GM12891 (cell line): ENCODE results near the gene ITPKC.

ENCODE experiments used
- PAX5 ChIP-seq: IDR thresholded peaks from 2 replicates; pipeline ENCODE4 v1.6.1; 2011; ENCODE audit warnings: low read length, moderate library complexity, mild to moderate bottlenecking; ENCODE audit not compliant: insufficient read depth, severe bottlenecking
- POLR2A ChIP-seq: IDR thresholded peaks from 2 replicates; pipeline ENCODE4 v1.6.1; 2011; ENCODE audit warnings: low read depth, low read length, control low read depth
- POLR2AphosphoS5 ChIP-seq: IDR thresholded peaks from 2 replicates; pipeline ENCODE4 v1.6.1; 2011; ENCODE audit warnings: low read depth, low read length, control low read depth
- POU2F2 ChIP-seq: IDR thresholded peaks from 2 replicates; pipeline ENCODE4 v1.6.1; 2011; ENCODE audit warnings: low read depth, mild to moderate bottlenecking, control low read depth, low read length, moderate library complexity
- SPI1 ChIP-seq: IDR thresholded peaks from 2 replicates; pipeline ENCODE4 v1.6.1; 2011; ENCODE audit warnings: low read depth, low read length, control low read depth
- TAF1 ChIP-seq: IDR thresholded peaks from 2 replicates; pipeline ENCODE4 v1.6.1; 2011; ENCODE audit warnings: low read depth, low read length, control low read depth

DNA sequence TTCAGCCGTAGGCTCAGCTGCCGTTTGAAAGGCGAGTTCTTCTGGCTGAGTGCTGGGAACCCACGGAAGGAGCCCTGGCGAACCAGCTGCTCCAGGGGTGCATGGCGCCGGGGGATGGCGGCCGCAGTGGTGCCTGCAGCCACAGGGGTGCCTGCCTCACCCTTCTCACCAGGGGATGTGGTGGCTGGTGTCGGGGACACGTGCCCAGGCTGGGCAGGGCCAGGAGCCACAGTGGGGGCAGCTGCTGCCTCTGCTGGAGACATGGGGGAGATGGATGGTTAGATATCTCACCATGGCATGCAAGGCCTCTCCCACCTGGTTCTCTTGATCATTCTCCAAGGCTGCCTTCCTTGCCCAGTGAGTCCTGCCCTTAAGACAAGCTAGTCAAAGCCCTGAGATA is 43.5 kb upstream of the ITPKC start:
- no peak for TF ChIP-seq TAF1
- no peak for TF ChIP-seq POLR2AphosphoS5
- TF ChIP-seq POLR2A: no peak
- no peak for TF ChIP-seq POU2F2
- no peak for TF ChIP-seq SPI1
- no peak for TF ChIP-seq PAX5
